Measurements from ENCODE around the gene NME1. TPM values are rescaled to one million over a fixed set of nuclear protein-coding genes. Genes with fewer than 3 reads are reported as not detected.

NME1 gene
- polyA plus RNA-seq, 1 of the 3 experiments (the other 2 are of a cell fraction), result 654 TPM

- TF ChIP-seq REST (IDR thresholded peaks at IDR 0.05; ENCODE audit: low read depth, low read length) (no peak), EP300 (IDR thresholded peaks at IDR 0.05; ENCODE audit: borderline replicate concordance in 1 of 2, low read depth in 1 of 2, low read length in 1 of 2) (no peak), MAX (IDR thresholded peaks at IDR 0.05; ENCODE audit: low read depth) (0 out of 2 replicates have a peak, but pooled peaks have one; percentile 6), POLR2AphosphoS5 (IDR thresholded peaks at IDR 0.05; ENCODE audit: low read depth, low read length) (no peak), ZBTB33 (IDR thresholded peaks at IDR 0.05; ENCODE audit: borderline replicate concordance, low read depth) (no peak), CHD2 (IDR thresholded peaks at IDR 0.05; ENCODE audit: low read length, partially characterized antibody) (no peak), TEAD4 (IDR thresholded peaks at IDR 0.05; ENCODE audit: borderline replicate concordance, insufficient read depth) (no peak), CTCF (IDR thresholded peaks at IDR 0.05) (no peak), TCF12 (IDR thresholded peaks at IDR 0.05) (no peak), USF2 (IDR thresholded peaks at IDR 0.05; ENCODE audit: borderline replicate concordance, low read depth, low read length) (no peak)
Observed at GRCh38 chr17:51165680-51166197, 12.4 kb downstream of the NME1 start (continued).

Data from SK-N-SH (cell line).